LNCAP (cell line): ENCODE measurements around the gene TMEM259.
A peak's percentile ranks its signal among the peaks of the same experiment; 100 is the strongest.

Source experiments
- TF ChIP-seq, protein P1 (sequence below): fragments of 450-650 bp; IDR thresholded peaks from 2 replicates; pipeline ENCODE4 v1.5.1; 2017; ENCODE audit warnings: mild to moderate bottlenecking

TMEM259 gene

GRCh38 chr19:1066251-1066747 is 45.4 kb upstream of the TMEM259 start:
- TF ChIP-seq, protein P1, sequence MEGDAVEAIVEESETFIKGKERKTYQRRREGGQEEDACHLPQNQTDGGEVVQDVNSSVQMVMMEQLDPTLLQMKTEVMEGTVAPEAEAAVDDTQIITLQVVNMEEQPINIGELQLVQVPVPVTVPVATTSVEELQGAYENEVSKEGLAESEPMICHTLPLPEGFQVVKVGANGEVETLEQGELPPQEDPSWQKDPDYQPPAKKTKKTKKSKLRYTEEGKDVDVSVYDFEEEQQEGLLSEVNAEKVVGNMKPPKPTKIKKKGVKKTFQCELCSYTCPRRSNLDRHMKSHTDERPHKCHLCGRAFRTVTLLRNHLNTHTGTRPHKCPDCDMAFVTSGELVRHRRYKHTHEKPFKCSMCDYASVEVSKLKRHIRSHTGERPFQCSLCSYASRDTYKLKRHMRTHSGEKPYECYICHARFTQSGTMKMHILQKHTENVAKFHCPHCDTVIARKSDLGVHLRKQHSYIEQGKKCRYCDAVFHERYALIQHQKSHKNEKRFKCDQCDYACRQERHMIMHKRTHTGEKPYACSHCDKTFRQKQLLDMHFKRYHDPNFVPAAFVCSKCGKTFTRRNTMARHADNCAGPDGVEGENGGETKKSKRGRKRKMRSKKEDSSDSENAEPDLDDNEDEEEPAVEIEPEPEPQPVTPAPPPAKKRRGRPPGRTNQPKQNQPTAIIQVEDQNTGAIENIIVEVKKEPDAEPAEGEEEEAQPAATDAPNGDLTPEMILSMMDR, result no peak

DNA sequence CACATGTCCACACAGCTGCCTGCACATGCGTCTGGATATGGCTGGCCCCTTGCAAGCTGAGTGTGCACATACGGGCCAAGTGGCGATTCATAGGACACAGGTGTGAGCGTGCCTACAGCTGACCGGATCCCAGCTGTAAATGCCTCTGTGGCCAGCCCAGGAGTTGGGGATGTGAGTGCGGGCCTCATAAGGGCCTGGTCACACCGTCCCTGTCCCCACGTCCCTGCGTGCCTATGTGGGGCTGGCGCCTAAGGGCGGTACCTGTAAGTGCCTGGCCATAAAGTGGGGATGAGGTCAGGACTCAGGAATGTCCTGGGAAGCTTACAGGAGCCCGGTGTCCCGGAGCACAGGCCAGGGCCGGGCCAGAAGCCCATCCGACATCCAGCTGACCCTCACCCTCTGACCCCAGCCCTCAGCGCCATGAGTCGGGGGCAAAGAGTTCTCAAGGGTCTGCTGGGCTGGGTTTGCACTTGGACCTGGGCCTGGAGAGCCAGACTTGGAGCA is 44.7 kb upstream of the TMEM259 start:
- TF ChIP-seq, protein P1, result no peak

GRCh38 chr19:1064661-1065605 is 44.0 kb upstream of the TMEM259 start:
- TF ChIP-seq, protein P1, result peak; percentile 38

DNA sequence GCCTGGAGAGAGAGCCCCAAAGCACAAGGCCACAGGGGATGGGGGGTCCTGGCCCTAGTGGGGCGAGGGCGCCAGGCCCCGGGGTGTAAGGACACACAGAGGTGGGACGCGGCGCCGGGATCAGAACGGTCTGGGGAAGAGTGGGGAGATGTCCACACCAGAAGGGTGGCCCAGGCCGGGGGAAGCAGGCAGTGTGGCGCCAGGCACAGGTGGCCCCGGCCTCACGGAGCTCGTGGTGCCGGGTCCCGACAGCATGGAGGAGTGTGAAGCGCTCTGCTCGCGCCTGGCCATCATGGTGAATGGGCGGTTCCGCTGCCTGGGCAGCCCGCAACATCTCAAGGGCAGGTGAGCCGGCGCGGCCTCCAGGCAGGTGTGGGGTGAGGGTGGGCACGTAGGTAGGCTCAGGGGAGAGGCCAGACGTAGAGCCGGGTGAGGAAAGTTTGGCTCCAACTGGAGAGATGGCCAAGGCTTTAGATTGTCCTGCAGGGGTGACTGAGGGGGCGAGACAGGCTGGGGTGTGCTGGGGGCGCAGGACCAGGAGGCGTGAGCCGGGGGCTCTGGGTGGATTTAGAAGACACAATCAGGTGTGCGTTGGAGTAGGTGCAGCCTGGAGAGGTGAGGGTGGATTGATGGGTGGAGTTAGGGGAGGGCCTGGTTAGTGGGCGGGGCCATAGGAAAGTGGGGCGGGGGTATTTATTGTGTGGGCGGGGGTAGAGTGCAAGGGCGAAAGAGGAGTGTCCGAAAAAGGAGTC is 43.2 kb upstream of the TMEM259 start:
- TF ChIP-seq, protein P1, result no peak

GRCh38 chr19:1063030-1063908 is 42.3 kb upstream of the TMEM259 start:
- TF ChIP-seq, protein P1, result no peak

- TF ChIP-seq, protein P1, result no peak
Observed at GRCh38 chr19:1062387-1063029, 41.6 kb upstream of the TMEM259 start.
